ENCODE measurements around the gene ABCA4.

Gene ABCA4

GRCh38 chr1:94101613-94102525 lies 19.1 kb downstream of the ABCA4 start:
- DNase-seq: no peak

GRCh38 chr1:94100785-94101612 lies 19.9 kb downstream of the ABCA4 start:
- no peak for DNase-seq

GRCh38 chr1:94100129-94100784 lies 20.7 kb downstream of the ABCA4 start:
- DNase-seq: no peak

GRCh38 chr1:94099303-94099702 lies 21.6 kb downstream of the ABCA4 start:
- no peak for DNase-seq

DNA sequence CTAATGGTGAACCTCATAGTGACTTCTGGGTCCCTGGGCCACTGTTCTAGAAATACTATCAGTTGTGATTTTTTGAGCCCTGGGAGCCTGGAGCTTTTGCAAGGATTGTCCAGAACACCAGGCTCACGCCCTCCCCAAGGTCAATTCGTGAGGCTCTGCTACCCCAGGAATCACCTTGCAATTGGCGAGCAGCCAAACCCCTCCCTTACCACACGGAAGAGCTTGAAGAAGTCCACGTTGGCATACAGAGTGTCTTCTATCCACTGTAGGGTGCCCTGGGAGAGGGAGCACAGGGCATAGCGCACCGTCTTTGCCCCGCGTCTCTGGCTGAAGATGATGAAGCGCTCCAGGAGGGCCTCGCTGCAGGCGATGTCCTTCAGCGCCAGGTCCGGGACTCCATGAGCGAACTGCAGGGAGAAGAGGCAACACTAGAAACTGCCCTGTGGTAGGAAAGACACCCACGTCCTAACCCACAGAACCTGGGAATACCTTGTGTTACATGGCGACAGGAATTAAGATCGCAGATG lies 22.3 kb downstream of the ABCA4 start:
- no peak for DNase-seq

DNA sequence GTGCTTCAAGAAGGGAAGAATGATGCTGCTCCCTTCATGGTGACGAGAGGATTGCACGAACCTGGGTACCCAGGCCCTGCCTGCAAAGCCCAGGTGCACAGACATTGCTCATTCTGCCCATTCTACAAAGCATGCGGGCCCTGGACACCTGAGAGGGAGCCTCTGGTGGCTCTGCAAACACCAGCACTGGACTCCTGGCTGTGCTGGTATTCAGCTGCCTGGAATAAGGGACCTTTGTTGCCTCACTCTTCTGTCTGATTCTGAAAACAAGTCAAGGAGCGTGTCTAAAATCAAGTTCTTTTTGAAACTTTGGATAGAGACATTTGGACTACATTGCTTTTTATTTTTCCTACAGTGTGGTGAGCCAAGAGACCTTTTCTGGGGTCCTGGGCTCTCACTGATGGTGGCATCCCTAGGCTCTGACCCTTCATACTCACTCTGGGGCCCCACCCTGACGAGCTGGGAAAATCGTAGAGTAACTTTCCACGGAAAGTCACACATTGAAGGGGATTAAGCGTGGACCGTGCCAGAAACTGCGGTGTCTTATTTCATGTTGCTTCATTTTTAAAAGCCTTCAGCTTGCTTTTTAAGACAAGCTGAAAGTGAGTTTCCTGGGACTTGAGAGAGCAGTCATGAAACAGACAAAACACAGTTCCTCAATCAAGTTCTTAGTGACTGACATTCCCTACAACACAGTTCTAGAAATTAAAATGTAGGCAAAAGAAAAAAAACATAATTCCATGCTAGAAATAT lies 24.0 kb downstream of the ABCA4 start:
- DNase-seq: no peak

DNA sequence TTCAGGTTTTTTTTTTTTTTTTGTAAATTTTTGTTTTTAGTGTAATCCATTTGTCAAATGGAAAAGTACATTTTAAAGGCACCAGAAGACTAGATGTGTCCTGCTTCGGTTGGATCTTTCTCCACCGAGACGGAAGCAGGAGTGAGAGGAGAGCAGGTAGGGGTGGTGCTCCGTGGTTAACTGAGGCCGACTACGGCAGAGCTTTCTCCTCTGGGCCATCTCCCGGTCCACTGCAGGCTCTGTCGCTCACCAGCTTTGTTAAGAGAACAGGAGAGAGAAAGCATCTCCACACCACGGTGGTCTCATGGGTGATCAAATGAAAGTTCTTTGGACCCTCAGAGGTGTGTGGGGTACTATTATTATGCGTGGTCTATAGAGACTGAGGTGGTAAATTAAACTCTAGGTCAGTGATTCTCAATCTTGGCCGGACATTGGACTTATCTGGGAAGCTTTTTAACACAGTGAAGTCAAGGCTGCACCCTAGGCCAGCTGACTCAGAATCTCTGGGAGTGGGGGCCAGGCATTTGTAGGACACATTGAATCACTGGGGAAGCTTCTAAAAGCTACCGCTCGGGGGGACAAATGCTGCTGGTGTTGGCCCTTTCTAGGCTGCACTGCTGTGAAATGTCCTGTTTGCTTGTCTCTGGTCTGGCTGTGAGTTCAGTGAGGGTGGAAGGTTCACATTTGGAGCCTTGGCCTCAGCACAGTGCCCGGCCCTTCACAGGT lies 25.0 kb downstream of the ABCA4 start:
- no peak for DNase-seq

DNA sequence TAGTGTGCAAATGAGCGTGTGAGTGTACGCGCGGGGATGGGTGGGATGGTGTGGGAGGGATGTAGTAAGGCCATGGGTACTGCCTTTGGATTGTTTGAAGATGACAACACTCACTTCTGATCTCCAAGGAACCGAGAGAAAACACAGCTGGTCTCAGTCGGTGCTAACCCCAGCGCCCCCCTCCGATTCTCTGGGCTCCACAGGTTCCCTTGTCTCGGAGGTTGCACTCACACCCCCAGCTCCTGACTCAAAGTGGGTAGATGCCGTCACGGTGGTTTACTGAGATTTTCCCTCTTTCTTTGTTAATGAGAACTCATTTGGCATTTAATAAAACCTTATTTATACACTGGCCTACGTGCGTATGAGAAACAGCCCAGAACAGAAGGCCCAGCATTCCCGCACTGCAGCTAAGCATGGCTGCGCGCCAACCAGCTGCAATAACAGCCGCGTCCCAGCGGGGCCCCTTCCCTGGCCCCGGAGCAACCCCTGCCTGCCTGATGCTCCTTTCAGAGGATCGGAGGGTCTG lies 25.8 kb downstream of the ABCA4 start:
- no peak for DNase-seq

DNA sequence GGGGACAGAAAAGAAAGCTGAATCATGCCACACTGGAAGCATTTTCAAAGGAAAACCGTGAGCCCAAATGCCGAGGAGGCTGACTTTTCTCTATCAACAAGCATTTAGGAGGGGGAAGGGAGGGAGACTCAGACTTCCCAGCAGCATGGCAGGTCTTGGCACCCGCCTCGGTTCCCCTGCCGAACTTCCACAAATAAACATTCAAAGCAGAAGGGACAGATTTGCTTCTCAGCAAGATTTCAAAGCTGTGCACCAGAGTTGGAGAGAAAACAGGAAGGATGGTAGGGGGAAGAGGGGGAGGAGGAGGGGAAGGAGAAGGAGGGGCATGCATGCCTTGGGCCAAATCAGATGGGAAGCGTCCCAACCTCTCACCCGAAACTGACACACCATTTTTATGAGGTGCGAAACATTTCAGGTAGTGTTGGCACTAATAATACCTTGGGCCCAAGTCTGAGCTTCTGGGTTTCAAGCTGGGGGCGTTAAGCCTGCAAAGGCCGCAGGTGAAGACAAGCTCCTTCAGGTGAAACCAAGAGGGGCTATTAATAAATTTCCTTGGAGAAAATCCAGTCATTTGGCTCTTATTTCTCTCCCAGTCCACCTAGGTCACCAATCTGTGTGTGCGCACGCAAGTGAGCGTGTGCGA lies 26.4 kb downstream of the ABCA4 start:
- DNase-seq: no peak

GRCh38 chr1:94093996-94094395 lies 27.0 kb downstream of the ABCA4 start:
- no peak for DNase-seq

DNA sequence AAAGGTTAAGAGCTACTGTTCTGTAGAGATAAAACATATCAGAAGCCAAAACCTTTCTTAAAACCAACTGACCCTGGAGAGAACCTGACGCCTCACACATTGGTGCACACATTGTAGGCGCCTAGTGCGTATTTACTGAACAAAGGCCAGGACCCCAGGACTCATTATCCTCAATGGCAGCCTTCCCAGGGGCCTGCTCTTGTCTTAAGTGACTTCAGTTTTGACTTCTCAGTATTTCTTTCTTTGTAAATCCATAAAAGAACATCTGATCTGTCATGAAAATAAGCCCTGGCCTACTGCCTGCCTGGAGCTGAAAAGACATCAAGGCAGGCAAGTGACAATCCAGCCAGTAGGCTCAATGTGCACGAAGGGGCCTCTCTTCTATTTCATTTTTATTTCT lies 27.6 kb downstream of the ABCA4 start:
- no peak for DNase-seq

DNA sequence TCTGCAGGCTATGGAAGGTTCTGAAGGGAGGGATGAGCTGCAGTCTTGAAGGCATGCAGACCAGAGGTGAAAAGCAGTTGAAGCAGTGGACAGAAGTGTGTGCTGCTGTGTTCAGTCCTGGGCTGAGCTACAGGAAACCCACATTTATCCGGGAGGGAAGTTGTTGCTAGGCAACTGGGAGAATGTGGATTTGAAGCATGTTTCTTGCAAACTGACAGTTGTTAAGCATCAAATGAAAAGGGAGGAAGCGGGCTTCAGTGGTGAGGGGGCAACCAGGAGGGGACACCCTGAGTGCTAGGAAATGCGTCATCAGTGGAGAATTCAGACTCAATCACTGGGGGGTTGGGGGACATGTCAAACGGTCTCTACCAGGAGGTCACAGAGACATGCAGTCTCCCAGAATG lies 28.7 kb downstream of the ABCA4 start:
- no peak for DNase-seq

- no peak for DNase-seq
Observed at GRCh38 chr1:94090761-94091160, 30.2 kb downstream of the ABCA4 start.

- no peak for DNase-seq
Observed at GRCh38 chr1:94087193-94087592, 33.8 kb downstream of the ABCA4 start.

- no peak for DNase-seq
Observed at GRCh38 chr1:94084547-94084946, 36.4 kb downstream of the ABCA4 start.

DNA sequence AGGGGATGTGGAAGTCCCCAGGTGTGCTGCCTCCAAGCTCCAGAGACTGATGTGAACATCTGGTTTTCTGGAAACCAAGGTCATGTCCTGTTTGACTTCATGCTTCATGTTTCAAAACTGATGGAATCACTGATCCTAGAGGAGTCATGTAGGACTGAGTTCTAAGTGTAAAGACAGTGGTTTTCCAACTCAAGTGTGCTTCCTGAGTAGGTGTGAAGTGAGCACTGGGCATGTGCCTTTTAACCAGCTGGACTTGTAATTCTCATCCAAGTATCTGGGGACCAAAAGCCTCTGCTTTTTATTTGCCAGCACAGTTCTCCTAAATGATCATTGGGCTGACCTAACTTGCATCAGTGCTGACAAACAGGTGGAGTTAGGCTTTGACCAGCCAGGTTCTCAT lies 36.9 kb downstream of the ABCA4 start:
- no peak for DNase-seq

DNA sequence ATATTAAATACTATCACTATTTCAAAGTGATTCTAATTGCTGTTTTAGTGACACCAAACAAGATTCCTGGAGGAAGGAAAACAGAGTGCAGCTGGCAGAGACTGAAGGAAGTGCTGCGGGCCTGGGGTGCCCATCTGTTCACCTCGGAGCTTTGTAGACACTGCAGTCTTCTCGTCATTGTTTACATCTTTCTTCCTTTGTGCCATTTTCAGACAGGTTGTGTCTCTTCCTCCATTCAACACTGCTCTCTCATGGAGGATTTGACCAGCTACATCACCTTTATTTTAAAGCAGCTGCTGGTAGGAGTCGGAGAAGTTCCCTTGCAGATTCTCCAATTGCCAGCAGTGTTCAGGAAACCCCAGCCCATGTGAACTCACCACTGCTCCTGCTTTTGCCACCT lies 37.3 kb downstream of the ABCA4 start:
- no peak for DNase-seq

- no peak for DNase-seq
Observed at GRCh38 chr1:94081566-94082344, 39.2 kb downstream of the ABCA4 start.

GRCh38 chr1:94079989-94080388 lies 41.0 kb downstream of the ABCA4 start:
- DNase-seq: no peak
